Astrocyte of the hippocampus (primary cell): ENCODE measurements around the gene NHEJ1.
"Not testable (repeated sequence)": the region's sequence is repeated elsewhere in the genome, so short reads cannot be mapped to it uniquely, and the experiment has no call there.

ENCODE experiments used
- DNase-seq: peaks from one replicate; pipeline ENCODE4 v3.0.0; 2011; ENCODE audit warnings: low read depth, low spot score

Gene NHEJ1, protein sequence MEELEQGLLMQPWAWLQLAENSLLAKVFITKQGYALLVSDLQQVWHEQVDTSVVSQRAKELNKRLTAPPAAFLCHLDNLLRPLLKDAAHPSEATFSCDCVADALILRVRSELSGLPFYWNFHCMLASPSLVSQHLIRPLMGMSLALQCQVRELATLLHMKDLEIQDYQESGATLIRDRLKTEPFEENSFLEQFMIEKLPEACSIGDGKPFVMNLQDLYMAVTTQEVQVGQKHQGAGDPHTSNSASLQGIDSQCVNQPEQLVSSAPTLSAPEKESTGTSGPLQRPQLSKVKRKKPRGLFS

DNA sequence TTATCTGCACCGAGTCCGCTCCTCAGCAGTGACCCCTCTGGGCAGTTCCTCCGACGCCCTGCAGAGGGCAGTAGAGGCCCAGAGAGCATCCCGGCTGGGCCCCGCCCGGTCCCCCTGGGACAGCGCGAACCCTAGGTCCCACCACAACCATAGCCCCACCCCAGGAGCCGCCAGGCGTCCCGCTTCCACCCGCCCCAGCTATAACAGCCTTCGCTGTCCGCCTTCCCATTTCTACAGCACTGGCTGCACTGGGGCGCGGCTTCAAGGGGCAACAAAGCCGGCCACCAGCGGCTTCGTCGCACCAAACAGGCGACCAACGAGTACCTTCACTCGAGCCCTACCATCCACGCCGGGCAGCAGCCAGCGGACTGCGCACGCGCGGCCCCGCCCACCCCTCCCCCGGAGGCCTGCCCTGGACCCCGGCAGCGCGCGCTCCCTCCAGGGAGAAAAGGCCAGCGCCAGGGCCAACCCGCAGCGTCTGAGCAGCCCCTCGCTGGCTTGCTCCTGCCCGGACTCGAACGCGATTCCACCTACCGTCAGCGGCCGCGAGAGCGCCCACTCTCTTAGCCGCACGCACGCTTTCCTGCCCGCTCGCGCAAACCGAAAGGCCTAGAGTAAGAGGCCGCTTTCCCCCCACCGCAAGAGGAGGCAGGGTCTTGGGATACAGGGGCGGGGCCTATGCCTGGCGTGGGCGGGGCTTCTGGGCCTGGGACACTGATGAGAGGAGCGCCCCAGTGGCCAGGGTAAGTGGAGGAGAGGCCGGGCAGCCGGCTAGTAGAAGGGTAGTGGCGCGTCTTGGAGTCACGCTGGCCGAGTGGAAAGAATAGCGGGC lies at the start of gene NHEJ1:
TSS of gene NHEJ1 (minus strand) at position 630 of the 832 bp plus-strand sequence. CDS start 2,453 bp downstream, outside the sequence.
- peak; percentile 96 for DNase-seq

DNA sequence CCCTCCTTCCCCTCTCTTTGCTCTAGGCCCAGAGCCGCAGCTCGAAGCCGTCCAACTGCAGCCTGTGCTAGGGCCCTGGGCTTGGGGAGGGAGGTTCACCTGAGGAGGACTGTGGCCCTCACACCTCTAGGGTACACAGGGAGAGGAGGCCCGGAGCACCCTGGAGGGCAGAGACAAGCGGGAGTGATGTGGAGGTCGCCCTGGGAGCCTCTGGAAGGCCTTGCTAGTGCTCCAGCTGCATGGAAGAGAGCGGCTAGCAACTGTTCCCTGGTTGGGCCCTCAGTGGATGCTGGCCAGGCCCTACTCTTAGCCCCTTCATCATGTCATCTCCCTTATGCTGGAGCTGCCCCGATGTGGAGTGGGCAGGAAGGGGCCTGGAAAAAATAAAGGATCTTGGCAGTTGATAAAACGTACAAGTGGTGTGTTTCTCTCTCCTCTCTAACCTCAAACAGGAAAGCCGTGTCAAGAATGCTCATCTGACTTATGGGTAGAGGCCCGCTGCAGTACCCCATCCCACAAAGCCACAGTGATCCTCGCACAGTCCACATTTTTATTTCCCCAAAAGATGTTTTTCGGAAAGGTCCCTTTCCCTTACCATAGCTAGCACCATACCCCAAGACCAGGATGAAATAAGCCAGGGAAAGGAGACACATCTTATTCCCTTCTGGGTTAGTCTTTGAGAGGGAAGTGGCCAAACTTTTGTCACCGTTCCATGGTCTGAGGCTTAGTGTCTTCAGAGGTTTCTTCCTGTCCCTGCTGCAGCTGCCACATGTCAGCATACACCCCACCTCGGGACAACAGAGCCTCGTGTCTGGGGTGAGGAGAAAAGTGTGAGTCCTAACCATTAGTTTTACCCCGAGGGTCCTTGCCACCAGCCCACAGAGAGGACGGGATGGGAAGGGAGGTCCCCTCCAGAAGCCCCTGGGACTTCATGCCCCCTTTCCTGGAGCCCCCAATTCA lies 48.9 kb upstream of the NHEJ1 start:
- no peak for DNase-seq

DNA sequence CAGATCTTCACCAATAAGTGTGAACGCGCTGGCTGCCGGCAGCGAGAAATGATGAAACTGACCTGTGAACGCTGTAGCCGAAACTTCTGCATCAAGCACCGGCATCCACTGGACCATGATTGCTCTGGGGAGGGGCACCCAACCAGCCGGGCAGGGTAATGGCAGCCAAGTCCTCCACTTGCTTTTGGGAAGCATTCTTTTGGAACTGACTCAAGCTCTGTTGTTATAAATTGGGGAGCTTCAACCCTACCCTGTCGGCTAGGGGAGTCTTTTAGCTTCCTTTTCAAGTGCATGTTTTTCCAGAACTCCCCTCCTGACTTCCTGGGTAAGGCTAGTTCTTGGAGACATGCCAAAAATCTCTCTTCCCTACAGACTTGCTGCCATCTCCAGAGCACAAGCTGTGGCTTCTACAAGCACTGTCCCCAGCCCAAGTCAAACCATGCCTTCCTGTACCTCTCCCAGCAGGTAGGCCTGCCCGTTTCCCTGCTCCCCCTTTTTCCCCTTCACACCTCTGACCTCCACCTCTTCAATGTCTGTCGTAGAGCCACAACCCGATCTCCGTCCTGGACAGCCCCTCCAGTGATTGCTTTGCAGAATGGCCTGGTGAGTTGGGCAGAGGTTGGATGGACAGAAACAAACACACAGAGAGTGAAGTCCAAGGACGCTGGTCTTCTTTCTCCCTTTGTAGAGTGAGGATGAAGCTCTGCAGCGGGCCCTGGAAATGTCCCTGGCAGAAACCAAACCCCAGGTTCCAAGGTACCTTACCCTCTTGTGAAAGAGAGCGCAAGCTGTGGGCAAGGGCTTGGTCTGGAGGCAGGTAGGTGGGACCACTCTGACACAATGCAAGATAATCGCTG lies 47.5 kb upstream of the NHEJ1 start:
- peak; percentile 46 for DNase-seq

DNA sequence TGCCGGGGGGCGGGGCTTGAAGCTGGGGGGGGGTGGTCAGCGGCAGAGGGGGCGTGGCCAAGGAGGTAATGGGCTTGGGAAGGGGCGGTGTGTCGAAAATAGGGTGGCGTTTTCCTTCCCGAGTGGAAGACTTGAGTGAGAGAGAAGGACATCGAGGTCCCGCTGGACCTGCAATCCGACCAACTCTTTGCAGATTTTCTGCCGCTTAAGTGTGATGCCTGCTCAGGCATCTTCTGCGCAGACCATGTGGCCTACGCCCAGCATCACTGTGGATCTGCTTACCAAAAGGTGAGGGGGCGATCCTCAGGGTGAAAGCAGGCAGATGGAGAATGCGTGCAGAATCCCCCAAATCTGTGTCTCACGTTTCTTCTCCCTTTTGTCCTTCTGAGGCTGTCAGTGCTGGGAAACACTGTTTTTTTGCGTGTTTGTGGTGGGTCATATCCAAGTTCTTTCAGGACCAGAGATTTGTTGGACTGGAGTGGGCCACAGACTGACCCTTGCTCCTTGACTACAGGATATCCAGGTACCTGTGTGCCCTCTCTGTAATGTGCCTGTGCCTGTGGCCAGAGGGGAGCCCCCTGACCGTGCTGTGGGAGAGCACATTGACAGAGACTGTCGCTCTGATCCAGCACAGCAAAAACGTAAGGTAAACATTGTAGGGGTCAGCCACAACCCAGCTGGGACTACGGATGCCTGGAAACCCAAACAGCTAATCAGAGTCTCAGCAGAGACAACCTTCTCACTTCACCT lies 46.7 kb upstream of the NHEJ1 start:
- DNase-seq, result no peak

DNA sequence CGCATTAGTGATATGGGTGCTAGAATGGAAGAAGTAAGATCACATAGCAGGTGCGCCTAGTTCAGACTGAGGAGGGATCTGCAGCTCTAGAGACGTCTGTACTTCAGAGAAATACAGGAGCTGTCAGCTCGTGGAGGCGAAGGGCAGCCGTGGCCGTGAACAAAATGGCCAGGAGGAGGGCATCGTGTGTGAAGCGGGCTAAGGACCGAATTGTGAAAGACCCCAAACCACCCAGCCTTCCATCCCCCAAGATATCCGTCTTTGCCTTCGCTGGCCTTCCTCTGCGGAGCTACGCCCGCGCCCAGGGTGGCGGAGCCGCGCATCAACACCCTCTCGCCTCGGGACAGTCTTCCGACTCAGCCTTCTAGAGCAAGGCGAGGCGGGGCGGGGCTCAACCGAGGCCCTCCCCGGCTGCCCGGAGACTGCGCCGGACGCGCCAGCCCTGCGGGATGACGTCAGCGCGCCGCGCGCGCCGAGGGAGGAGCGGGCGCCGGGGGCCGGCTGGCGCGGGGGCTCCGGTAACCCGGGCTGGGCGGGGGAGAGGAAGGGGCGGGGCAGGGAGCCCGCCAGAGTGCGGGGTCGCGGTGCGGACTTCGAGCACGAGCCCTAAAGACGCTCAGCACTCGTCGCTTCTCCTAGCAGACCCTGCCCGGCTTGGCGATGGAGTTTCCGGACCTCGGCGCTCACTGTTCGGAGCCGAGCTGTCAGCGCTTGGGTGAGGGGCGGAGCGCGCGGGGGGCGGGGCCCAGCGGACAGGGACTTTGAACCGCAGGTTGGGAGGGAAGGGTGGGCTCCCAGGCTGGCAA lies 45.9 kb upstream of the NHEJ1 start, which contains the start of gene ZFAND2B:
TSS of gene ZFAND2B (plus strand) at position 455 of the 806 bp plus-strand sequence. CDS start at position 661, 206 bp downstream.
- peak; percentile 99 for DNase-seq

DNA sequence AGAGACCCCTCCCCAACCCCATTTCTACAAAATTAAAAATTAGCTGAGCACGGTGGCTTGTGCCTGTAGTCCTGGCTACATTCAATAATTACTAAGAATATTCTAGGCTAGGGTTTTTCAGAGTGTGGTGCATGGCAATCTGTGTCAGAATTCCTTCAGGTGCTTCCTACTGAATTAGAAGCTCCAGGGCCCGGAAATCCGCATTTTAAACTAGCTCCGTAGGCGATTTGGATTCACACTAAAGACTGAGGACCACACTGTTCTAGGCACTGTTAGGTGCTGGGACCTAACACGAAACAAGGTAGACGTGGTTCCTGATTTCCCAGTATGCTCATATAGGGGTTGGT lies 45.3 kb upstream of the NHEJ1 start:
- no peak for DNase-seq

DNA sequence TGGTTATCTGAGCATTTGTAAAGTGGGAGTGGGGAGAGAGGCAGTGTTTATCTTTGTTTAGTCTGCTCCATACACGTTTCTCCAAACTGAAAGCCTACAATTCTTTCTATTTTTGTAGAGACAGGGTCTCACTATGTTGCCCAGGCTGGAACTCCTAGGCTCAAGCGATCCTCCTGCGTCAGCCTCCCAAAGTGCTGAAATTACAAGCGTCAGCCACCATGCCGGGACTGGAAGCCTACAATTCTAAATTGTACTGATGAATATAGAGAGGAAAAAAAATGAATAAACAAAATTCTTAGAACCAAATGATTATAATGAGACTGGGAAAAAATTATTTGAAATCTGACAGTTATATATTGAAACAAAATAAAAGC lies 44.5 kb upstream of the NHEJ1 start:
- DNase-seq, result no peak

DNA sequence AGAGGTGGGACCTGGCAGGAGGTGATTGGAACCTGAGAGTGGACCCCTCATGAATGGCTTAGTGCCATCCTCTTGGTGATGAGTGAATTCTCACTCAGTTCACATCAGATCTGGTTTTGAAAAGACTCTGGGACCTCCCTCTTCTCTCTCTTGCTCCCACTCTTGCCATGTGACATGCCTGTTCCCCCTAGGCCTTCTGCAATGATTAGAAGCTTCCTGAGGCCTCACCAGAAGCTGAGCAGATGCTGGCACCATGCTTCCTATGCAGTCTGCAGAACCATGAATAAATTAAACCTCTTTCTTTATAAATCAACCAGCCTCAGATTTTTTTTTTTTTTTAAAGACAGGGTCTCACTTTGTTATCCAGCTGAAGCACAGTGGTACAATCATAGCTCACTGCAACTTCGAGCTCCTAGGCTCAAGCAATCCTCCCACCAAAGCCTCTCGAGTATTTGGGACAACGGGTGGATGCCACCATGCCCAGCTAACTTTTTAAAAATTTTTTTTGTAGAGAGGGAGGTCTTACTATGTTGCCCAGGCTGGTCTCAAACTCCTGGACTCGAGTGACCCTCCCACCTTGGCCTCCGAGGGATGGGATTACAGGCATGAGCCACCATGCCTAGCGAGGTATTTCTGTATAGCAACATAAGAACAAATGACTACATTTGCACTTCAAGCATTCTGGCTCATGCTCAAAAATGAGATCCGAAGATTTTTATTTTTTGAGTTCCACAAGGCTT lies 44.0 kb upstream of the NHEJ1 start:
- DNase-seq, result no peak

DNA sequence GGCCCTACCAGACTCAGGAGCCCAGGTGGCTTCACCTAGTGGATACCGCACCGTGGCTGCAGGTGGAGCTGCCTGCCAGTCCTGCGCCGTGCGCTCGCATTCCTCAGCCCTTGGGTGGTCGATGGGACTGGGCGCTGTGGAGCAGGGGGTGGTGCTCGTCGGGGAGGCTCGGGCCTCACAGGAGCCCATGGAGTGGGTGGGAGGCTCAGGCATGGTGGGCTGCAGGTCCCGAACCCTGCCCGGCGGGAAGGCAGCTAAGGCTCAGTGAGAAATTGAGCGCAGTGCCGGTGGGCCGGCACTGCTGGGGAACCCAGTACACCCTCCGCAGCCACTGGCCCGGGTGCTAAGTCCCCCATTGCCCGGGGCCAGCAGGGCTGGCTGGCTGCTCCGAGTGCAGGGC lies 40.7 kb upstream of the NHEJ1 start:
- not testable (repeated sequence) for DNase-seq

DNA sequence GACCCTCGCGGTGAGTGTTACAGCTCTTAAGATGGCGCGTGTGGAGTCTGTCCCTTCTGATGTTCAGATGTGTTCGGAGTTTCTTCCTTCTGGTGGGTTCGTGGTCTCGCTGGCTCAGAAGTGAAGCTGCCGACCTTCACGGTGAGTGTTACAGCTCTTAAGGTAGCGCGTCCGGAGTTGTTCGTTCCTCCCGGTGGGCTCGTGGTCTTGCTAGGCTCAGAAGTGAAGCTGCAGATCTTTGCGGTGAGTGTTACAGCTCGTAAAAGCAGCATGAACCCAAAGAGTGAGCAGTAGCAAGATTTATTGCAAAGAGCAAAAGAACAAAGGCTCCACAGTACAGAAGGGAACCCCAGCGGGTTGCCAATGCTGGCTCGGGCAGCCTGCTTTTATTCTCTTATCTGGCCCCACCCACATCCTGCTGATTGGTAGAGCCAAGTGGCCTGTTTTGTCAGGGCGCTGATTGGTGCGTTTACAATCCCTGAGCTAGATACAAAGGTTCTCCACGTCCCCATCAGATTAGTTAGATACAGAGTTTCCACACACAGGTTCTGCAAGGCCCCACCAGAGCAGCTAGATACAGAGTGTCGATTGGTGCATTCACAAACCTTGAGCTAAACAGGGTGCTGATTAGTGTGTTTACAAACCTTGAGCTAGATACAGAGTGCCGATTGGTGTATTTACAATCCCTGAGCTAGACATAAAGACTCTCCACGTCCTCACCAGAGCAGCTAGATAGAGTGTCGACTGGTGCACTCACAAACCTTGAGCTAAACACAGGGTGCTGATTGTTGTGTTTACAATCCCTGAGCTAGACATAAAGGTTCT lies 40.1 kb upstream of the NHEJ1 start:
- not testable (repeated sequence) for DNase-seq

DNA sequence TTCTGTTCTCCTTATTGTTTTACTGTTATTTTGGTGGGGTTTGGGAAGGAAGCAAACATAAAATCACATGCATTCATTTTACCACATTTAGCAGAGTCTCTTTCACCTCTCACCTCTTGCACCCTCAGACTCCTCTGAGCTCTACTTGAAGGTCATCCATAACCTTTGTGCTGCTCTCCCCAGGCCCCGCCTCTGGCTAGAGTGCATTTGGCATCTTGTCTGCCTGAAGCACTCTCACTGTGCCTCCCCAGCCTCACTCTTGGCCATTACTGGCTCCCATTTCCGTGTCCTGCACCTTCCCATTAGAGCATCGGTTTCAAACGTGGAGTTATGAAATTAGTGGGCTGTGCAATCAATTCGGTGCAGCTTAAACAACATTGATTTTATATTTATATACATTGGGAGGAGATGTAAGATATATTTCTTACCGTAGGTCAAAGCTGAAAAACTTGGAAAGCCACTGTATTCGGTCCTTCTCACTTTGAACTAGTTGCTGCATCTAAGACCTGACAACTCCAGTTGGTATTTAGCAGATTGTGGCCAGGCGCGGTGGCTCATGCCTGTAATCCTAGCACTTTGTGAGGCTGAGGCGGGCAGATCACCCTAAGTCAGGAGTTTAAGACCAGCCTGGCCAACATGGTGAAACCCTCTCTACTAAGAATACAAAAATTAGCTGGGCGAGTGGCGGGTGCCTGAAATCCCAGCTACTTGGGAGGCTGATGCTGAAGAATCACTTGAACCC lies 39.0 kb upstream of the NHEJ1 start:
- no peak for DNase-seq

DNA sequence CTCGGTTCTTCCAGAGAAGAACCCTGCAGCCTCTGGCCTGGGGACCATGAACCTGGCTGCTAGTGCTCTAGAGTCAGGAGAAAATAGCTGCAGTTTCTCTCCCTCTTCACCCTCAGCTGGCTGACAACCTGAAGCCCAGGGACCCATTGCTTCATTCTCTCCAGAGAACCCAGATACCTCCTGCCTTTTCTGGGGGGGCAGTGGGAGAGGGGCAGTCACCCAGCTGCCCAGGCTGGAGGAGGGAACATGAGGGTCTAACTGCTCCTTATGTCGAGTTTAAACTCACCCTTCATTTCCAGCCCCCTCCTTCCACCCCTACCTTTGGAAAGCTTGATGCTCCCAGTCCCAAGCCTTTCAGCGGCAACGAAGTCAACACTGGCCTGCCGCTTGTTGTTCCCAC lies 38.4 kb upstream of the NHEJ1 start:
- no peak for DNase-seq

DNA sequence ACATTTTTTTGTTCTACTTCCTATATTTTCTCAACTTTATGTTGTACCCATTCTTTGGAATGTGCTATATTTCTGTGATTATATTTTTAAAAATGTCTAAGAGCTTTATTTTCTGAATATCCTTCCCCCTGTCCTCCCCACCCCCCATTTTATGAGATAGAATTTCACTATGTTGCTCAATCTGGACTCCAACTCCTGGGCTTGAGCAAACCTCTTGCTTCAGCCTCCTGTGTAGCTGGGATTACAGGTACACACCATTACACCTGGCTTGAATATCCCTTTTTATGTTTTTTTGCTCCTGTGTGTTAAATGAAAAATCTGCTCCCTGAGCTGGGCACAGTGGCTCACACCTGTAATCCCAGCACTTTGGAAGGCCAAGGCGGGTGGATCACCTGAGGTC lies 36.8 kb upstream of the NHEJ1 start:
- DNase-seq, result no peak

DNA sequence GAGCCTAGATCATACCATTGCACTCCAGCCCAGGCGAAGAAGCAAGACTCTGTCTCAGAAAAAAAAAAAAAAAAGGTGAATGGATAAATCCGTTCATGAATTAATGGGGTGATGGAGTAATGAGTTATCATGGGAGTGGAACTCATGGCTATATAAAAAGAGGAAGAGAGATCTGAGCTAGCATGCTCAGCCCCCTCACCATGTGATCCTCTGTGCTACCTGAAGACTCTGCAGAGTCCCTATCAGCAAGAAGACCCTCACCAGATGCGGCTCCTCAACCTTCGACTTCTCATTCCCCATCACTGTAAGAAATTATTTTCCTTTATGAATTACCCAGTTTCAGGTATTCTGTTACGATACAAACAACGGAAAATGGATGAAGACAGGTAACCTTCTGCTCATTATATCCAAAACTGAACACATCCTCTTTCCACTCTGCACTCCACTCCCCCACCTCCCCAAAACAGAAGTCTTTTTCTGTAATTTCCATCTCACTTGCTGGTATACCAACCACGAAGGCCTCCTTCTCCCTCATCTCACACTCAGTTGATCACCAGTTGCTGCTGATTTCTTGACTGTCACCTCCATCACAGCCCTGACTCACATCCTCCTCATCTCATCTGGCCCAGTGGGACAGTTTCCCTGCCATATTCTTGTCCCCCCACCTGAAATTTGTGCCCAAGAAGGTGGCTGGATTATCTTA lies 26.3 kb upstream of the NHEJ1 start:
- no peak for DNase-seq

DNA sequence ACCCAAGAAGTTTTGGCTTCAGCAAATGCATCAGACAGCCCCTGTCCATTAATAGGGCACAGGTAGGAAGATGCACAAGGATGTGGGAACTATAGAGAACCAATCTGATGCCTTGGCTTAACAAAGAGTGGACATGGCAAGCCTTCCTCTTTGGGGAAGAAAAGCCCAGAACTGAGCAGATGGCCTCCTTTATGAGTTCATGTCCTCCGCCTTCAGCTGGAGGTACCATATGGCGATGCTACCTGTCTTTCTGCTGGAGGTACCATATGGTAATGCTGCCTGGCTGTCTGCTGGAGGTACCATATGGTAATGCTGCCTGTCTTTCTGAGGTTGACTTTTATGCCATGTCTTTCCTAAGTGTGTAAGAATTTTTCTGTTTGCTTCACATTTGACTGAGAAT lies 23.5 kb upstream of the NHEJ1 start:
- DNase-seq, result no peak

DNA sequence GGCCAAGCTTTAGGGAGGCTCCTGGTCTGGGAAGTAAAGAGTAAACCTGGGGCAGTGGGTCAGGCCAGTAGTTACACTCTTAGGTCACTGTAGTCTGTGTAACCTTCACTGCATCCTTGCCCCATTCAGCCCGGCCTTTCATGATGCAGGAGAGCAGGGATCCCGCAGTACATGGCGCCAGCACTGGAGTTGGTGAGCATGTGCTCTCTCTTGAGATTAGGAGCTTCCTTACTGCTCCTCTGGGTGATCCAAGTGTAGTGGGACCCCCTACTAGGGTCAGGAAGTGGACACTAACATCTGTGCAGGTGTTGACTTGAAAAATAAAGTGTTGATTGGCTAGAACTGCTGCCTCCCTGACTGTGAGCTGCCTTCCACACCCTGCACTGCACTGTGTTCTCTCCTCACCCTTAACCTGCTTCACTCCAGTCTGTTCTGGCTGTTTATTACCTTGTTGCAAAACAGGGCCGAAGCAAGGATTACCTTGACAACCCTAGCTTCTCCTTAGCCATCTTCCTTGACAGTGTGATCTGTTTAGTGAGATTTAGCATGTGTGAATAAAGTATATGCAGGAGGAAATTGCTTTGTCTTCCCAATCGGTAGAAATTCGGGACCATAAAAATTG lies 22.6 kb upstream of the NHEJ1 start:
- no peak for DNase-seq
